HL-60 (cell line): ENCODE measurements around the gene CCL17.

Experiments used
- DNase-seq, 2 experiments: peaks; one replicate each; pipeline ENCODE4 v3.0.0-alpha.2; 2010 to 2020; ENCODE audit warnings: low read depth in 1 of 2, low spot score in 1 of 2
- H3K27ac ChIP-seq: fragments of 250-450 bp; sonication (Bioruptor Pico); replicated peaks from 2 replicates; pipeline ENCODE4 v1.5.1; 2020; ENCODE audit warnings: mild to moderate bottlenecking, moderate library complexity
- H3K27me3 ChIP-seq: fragments of 250-450 bp; sonication (Bioruptor Pico); 2 replicates; pipeline ENCODE4 v1.5.1; 2021; ENCODE audit warnings: mild to moderate bottlenecking, moderate library complexity; ENCODE audit not compliant: insufficient read depth, poor library complexity, severe bottlenecking
- H3K4me3 ChIP-seq: replicated peaks from 2 replicates; pipeline ENCODE4 v1.5.1; 2011; ENCODE audit warnings: mild to moderate bottlenecking, control low read depth, low read length; ENCODE audit not compliant: insufficient read depth
- CTCF ChIP-seq: IDR thresholded peaks from one replicate; pipeline ENCODE4 v1.5.1; 2011; ENCODE audit warnings: low read length, control low read depth, inconsistent platforms; ENCODE audit not compliant: insufficient read depth
- GABPA ChIP-seq: IDR thresholded peaks from 2 replicates; pipeline ENCODE4 v1.6.1; 2012; ENCODE audit warnings: low read depth
- POLR2AphosphoS5 ChIP-seq: IDR thresholded peaks from 2 replicates; pipeline ENCODE4 v1.6.1; 2012; ENCODE audit warnings: low read depth
- SPI1 ChIP-seq: IDR thresholded peaks from 2 replicates; pipeline ENCODE4 v1.6.1; 2012; ENCODE audit warnings: low read depth, mild to moderate bottlenecking, borderline replicate concordance
- TF ChIP-seq, protein P1 (sequence below): IDR thresholded peaks from 2 replicates; pipeline ENCODE4 v1.6.1; 2012; ENCODE audit warnings: low read depth; ENCODE audit not compliant: insufficient replicate concordance

The CCL17 gene

GRCh38 chr16:57381791-57382534 lies 22.6 kb upstream of the CCL17 start:
- Histone ChIP-seq H3K27me3 (no peaks in the 10 kb centered on the region), H3K4me3 (no peak overlapping the region), H3K27ac (no peak overlapping the region)
- no peak for DNase-seq
- TF ChIP-seq SPI1 (no peak), GABPA (no peak), POLR2AphosphoS5 (no peak), CTCF (no peak)
- TF ChIP-seq, protein P1, sequence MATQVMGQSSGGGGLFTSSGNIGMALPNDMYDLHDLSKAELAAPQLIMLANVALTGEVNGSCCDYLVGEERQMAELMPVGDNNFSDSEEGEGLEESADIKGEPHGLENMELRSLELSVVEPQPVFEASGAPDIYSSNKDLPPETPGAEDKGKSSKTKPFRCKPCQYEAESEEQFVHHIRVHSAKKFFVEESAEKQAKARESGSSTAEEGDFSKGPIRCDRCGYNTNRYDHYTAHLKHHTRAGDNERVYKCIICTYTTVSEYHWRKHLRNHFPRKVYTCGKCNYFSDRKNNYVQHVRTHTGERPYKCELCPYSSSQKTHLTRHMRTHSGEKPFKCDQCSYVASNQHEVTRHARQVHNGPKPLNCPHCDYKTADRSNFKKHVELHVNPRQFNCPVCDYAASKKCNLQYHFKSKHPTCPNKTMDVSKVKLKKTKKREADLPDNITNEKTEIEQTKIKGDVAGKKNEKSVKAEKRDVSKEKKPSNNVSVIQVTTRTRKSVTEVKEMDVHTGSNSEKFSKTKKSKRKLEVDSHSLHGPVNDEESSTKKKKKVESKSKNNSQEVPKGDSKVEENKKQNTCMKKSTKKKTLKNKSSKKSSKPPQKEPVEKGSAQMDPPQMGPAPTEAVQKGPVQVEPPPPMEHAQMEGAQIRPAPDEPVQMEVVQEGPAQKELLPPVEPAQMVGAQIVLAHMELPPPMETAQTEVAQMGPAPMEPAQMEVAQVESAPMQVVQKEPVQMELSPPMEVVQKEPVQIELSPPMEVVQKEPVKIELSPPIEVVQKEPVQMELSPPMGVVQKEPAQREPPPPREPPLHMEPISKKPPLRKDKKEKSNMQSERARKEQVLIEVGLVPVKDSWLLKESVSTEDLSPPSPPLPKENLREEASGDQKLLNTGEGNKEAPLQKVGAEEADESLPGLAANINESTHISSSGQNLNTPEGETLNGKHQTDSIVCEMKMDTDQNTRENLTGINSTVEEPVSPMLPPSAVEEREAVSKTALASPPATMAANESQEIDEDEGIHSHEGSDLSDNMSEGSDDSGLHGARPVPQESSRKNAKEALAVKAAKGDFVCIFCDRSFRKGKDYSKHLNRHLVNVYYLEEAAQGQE = no peak

GRCh38 chr16:57382535-57383275 lies 21.9 kb upstream of the CCL17 start:
- no peaks in the 10 kb centered on the region for H3K27me3 ChIP-seq
- TF ChIP-seq POLR2AphosphoS5 (no peak), CTCF (no peak), GABPA (no peak), SPI1 (no peak)
- TF ChIP-seq, protein P1 = no peak
- DNase-seq = no peak

DNA sequence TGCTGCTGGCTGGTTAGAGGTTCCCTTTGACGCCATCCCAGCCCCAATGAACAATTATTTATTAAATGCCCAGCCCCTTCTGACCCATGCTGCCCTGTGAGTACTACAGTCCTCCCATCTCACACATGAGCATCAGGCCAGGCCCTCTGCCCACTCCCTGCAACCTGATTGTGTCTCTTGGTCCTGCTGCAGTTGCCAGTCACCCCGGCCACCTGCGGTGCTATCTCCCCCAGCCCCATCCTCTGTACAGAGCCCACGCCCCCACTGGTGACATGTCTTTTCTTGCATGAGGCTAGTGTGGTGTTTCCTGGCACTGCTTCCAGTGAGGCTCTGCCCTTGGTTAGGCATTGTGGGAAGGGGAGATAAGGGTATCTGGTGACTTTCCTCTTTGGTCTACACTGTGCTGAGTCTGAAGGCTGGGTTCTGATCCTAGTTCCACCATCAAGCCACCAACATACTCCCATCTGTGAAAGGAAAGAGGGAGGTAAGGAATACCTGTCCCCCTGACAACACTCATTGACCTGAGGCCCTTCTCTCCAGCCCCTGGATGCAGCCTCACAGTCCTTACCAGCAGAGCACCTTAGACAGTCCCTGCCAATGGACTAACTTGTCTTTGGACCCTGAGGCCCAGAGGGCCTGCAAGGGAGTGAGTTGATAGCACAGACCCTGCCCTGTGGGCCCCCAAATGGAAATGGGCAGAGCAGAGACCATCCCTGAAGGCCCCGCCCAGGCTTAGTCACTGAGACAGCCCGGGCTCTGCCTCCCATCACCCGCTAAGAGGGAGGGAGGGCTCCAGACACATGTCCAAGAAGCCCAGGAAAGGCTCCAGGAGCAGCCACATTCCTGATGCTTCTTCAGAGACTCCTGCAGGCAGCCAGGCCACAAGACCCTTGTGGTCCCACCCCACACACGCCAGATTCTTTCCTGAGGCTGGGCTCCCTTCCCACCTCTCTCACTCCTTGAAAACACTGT lies 21.0 kb upstream of the CCL17 start:
- no peaks in the 10 kb centered on the region for H3K27me3 ChIP-seq
- H3K4me3 ChIP-seq = no peak overlapping the region
- TF ChIP-seq POLR2AphosphoS5 (no peak), GABPA (no peak), SPI1 (no peak), CTCF (no peak)
- TF ChIP-seq, protein P1 = no peak
- no peak for DNase-seq
- no peak overlapping the region for H3K27ac ChIP-seq

More at GRCh38 chr16:57382535-57383275, 21.9 kb upstream of the CCL17 start:
- Histone ChIP-seq H3K27ac (no peak overlapping the region), H3K4me3 (no peak overlapping the region)
